ENCODE results near the gene USP6NL. TPM values are rescaled to one million over a fixed set of nuclear protein-coding genes. Genes with fewer than 3 reads are reported as not detected.

USP6NL gene
- total RNA-seq, 1 experiment from 2014 or later = 35.6 TPM

GRCh38 chr10:11568578-11568977 lies 42.9 kb downstream of the USP6NL start:
- Histone ChIP-seq H3K9me3 (no peaks in the 10 kb centered on the region), H3K36me3 (ENCODE audit: control insufficient read depth, insufficient read depth, low read length) (no peaks in the 10 kb centered on the region), H3K27me3 (replicated peaks; ENCODE audit: control insufficient read depth, insufficient read depth, low read length) (no peaks in the 10 kb centered on the region), H3K4me3 (ENCODE audit: low read depth, low read length) (no peak overlapping the region), H3K4me1 (peaks cover 12% of the 10 kb centered on the region)
- H3K27ac Mint-ChIP-seq (ENCODE audit: unreplicated experiment) = no peak overlapping the region
- H3K4me1 Mint-ChIP-seq (ENCODE audit: low read depth, unreplicated experiment) = peaks cover 23% of the 10 kb centered on the region
- no peaks in the 10 kb centered on the region for H3K9me3 Mint-ChIP-seq (ENCODE audit: unreplicated experiment)
- BruUV-seq (replicated peaks) = no TSS peak
- POLR2A ChIA-PET = no interaction called here
- H3K4me3 Mint-ChIP-seq (ENCODE audit: unreplicated experiment) = no peak overlapping the region
- no peak for TF ChIP-seq CTCF (IDR thresholded peaks at IDR 0.05; ENCODE audit: insufficient read depth in 1 of 2, low read depth in 1 of 2, low read length in 1 of 2, severe bottlenecking in 1 of 2, unreplicated experiment in 1 of 2)
- H3K27me3 Mint-ChIP-seq (ENCODE audit: insufficient read depth, unreplicated experiment) = no peaks in the 10 kb centered on the region
- intact Hi-C loops (cut with micrococcal nuclease; ENCODE audit: unreplicated experiment) = no loop called here
- CTCF ChIA-PET = no interaction called here
- H3K36me3 Mint-ChIP-seq (ENCODE audit: insufficient read depth, unreplicated experiment) = no peaks in the 10 kb centered on the region
- DNase-seq = no peak

GRCh38 chr10:11564741-11565140 lies 46.7 kb downstream of the USP6NL start:
- Histone ChIP-seq H3K9me3 (no peaks in the 10 kb centered on the region), H3K36me3 (ENCODE audit: control insufficient read depth, insufficient read depth, low read length) (no peaks in the 10 kb centered on the region), H3K4me1 (peaks cover 18% of the 10 kb centered on the region), H3K27me3 (replicated peaks; ENCODE audit: control insufficient read depth, insufficient read depth, low read length) (no peaks in the 10 kb centered on the region), H3K4me3 (ENCODE audit: low read depth, low read length) (no peak overlapping the region)
- Mint-ChIP-seq H3K36me3 (ENCODE audit: insufficient read depth, unreplicated experiment) (no peaks in the 10 kb centered on the region), H3K4me3 (ENCODE audit: unreplicated experiment) (no peak overlapping the region), H3K9me3 (ENCODE audit: unreplicated experiment) (no peaks in the 10 kb centered on the region), H3K27ac (ENCODE audit: unreplicated experiment) (no peak overlapping the region), H3K4me1 (ENCODE audit: low read depth, unreplicated experiment) (peaks cover 35% of the 10 kb centered on the region), H3K27me3 (ENCODE audit: insufficient read depth, unreplicated experiment) (no peaks in the 10 kb centered on the region)
- intact Hi-C loops (cut with micrococcal nuclease; ENCODE audit: unreplicated experiment) = no loop called here
- no peak for DNase-seq
- TF ChIP-seq CTCF (IDR thresholded peaks at IDR 0.05; ENCODE audit: insufficient read depth in 1 of 2, low read depth in 1 of 2, low read length in 1 of 2, severe bottlenecking in 1 of 2, unreplicated experiment in 1 of 2) = no peak
- POLR2A ChIA-PET = no interaction called here
- CTCF ChIA-PET = no interaction called here
- no TSS peak for BruUV-seq (replicated peaks)

- CTCF ChIA-PET = no interaction called here
- TF ChIP-seq CTCF (IDR thresholded peaks at IDR 0.05; ENCODE audit: insufficient read depth in 1 of 2, low read depth in 1 of 2, low read length in 1 of 2, severe bottlenecking in 1 of 2, unreplicated experiment in 1 of 2) = no peak
These were observed 47.5 kb downstream of the USP6NL start for GRCh38 chr10:11563936-11564335.

More at GRCh38 chr10:11563936-11564335, 47.5 kb downstream of the USP6NL start:
- Mint-ChIP-seq H3K4me3 (ENCODE audit: unreplicated experiment) (no peak overlapping the region), H3K27me3 (ENCODE audit: insufficient read depth, unreplicated experiment) (no peaks in the 10 kb centered on the region), H3K9me3 (ENCODE audit: unreplicated experiment) (no peaks in the 10 kb centered on the region), H3K36me3 (ENCODE audit: insufficient read depth, unreplicated experiment) (no peaks in the 10 kb centered on the region), H3K4me1 (ENCODE audit: low read depth, unreplicated experiment) (peaks cover 33% of the 10 kb centered on the region), H3K27ac (ENCODE audit: unreplicated experiment) (no peak overlapping the region)
- no peak overlapping the region for H3K4me3 ChIP-seq (ENCODE audit: low read depth, low read length)
- no TSS peak for BruUV-seq (replicated peaks)
- no peak for DNase-seq
- no peaks in the 10 kb centered on the region for H3K27me3 ChIP-seq (replicated peaks; ENCODE audit: control insufficient read depth, insufficient read depth, low read length)
- H3K36me3 ChIP-seq (ENCODE audit: control insufficient read depth, insufficient read depth, low read length) = no peaks in the 10 kb centered on the region
- H3K9me3 ChIP-seq = no peaks in the 10 kb centered on the region
- intact Hi-C loops (cut with micrococcal nuclease; ENCODE audit: unreplicated experiment) = no loop called here
- POLR2A ChIA-PET = no interaction called here
- H3K4me1 ChIP-seq = peaks cover 26% of the 10 kb centered on the region

Data from Caco-2 (cell line).